ENCODE results near the gene JAK3.

JAK3 gene

DNA sequence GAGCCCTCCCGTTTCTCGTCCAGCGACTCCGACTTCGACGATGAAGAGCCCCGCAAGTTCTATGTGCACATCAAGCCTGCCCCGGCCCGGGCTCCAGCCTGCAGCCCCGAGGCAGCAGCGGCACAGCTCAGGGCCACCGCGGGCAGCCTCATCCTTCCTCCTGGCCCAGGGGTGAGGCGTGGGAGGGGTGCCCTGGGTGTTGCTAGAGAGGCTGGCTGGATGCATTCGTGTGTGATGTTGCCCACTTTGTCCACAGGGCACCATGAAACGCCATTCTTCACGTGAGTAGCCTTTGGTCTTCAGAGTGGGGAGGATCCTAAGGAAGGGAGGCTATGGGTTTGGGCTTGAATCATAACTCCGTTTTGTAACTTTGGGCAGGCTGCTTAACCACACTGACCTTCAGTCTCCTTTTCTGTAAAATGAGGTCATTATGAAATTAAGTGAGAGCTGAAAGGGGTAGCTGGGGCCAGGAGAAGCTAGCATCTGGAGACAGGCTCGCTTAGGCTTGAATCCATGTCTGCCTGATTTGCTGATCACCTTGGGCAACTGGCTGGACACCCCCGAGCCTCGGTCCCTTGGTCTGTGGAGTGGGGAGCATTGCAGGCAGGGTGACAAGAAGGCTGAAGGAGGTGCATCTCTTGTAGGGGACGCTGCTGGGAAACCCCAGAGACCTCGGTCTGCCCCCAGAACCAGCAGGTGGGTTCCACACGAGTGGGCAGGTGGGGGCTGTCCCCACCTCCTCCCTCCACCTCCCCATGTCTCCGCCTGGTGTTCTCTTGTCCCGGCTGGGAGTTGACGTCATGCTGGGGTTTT lies 71.6 kb downstream of the JAK3 start:
- no peak for FAIRE-seq

- no peak for FAIRE-seq
Observed at GRCh38 chr19:17775245-17775927, 72.4 kb downstream of the JAK3 start.

Data from endometrium (tissue), 2 donors.